Measurements from ENCODE around the gene IPO9.

DNA sequence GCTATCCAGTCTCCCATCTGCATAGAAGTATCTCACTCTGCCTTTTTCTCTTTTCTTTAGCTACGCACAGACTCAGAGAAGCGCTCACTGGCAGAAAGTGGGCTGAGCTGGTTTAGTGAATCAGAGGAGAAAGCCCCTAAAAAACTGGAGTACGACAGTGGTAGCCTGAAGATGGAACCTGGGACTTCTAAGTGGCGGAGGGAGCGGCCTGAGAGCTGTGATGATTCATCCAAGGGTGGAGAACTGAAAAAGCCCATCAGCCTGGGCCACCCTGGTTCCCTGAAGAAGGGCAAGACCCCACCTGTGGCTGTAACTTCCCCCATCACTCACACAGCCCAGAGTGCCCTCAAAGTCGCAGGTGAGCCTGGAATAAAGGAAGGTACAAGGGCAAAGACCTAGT is 48.0 kb upstream of the IPO9 start:
- no peak for TF ChIP-seq FOXP2 (optimal IDR thresholded peaks at IDR 0.05; ENCODE audit: borderline replicate concordance, extremely low read depth, extremely low read length, insufficient read depth)
- TF ChIP-seq, protein P1, sequence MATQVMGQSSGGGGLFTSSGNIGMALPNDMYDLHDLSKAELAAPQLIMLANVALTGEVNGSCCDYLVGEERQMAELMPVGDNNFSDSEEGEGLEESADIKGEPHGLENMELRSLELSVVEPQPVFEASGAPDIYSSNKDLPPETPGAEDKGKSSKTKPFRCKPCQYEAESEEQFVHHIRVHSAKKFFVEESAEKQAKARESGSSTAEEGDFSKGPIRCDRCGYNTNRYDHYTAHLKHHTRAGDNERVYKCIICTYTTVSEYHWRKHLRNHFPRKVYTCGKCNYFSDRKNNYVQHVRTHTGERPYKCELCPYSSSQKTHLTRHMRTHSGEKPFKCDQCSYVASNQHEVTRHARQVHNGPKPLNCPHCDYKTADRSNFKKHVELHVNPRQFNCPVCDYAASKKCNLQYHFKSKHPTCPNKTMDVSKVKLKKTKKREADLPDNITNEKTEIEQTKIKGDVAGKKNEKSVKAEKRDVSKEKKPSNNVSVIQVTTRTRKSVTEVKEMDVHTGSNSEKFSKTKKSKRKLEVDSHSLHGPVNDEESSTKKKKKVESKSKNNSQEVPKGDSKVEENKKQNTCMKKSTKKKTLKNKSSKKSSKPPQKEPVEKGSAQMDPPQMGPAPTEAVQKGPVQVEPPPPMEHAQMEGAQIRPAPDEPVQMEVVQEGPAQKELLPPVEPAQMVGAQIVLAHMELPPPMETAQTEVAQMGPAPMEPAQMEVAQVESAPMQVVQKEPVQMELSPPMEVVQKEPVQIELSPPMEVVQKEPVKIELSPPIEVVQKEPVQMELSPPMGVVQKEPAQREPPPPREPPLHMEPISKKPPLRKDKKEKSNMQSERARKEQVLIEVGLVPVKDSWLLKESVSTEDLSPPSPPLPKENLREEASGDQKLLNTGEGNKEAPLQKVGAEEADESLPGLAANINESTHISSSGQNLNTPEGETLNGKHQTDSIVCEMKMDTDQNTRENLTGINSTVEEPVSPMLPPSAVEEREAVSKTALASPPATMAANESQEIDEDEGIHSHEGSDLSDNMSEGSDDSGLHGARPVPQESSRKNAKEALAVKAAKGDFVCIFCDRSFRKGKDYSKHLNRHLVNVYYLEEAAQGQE (IDR thresholded peaks at IDR 0.05; ENCODE audit: insufficient read depth in 1 of 2, low read depth in 2 of 2, low read length in 2 of 2), result no peak
- TF ChIP-seq POLR2AphosphoS5 (IDR thresholded peaks at IDR 0.05; ENCODE audit: low read depth, low read length), result no peak
